ENCODE measurements around the gene SRF.

SRF gene

GRCh38 chr6:43142101-43142500 is 29.0 kb upstream of the SRF start:
- H3K4me1 Mint-ChIP-seq = peaks cover 18% of the 10 kb centered on the region

GRCh38 chr6:43143235-43144128 is 27.6 kb upstream of the SRF start:
- peaks cover 18% of the 10 kb centered on the region for H3K4me1 Mint-ChIP-seq
- no peaks in the 10 kb centered on the region for H3K9me3 Mint-ChIP-seq
- peak overlapping the region; percentile 3 for H3K4me3 Mint-ChIP-seq
- peak overlapping the region; percentile 67 for H3K27ac Mint-ChIP-seq
- ATAC-seq = peak; percentile 93
- DNase-seq (ENCODE audit: low spot score in 2 of 2) = peak; percentile 80 to 90
- no peaks in the 10 kb centered on the region for H3K36me3 Mint-ChIP-seq

More at GRCh38 chr6:43142101-43142500, 29.0 kb upstream of the SRF start:
- H3K9me3 Mint-ChIP-seq = no peaks in the 10 kb centered on the region
- peak in 1 of 2 donors; percentile 53 for DNase-seq (ENCODE audit: low spot score in 2 of 2)
- peak overlapping the region; percentile 56 for H3K27ac Mint-ChIP-seq
- H3K4me3 Mint-ChIP-seq = peak overlapping the region; percentile 3
- no peaks in the 10 kb centered on the region for H3K36me3 Mint-ChIP-seq
- peak; percentile 50 for ATAC-seq

- no peak overlapping the region for H3K27ac Mint-ChIP-seq
- peaks cover 18% of the 10 kb centered on the region for H3K4me1 Mint-ChIP-seq
- DNase-seq (ENCODE audit: low spot score in 2 of 2) (no peak), ATAC-seq (no peak)
- no peaks in the 10 kb centered on the region for H3K9me3 Mint-ChIP-seq
- H3K36me3 Mint-ChIP-seq = no peaks in the 10 kb centered on the region
- H3K4me3 Mint-ChIP-seq = no peak overlapping the region
These were observed 26.2 kb upstream of the SRF start for GRCh38 chr6:43144879-43145278.

- H3K27ac Mint-ChIP-seq = no peak overlapping the region
- no peak for DNase-seq (ENCODE audit: low spot score in 2 of 2)
- ATAC-seq = no peak
- no peak overlapping the region for H3K4me3 Mint-ChIP-seq
- peaks cover 18% of the 10 kb centered on the region for H3K4me1 Mint-ChIP-seq
- H3K9me3 Mint-ChIP-seq = no peaks in the 10 kb centered on the region
- no peaks in the 10 kb centered on the region for H3K36me3 Mint-ChIP-seq
These were observed 24.8 kb upstream of the SRF start for GRCh38 chr6:43146261-43146660.

- peak overlapping the region; percentile 56 for H3K27ac Mint-ChIP-seq
- H3K9me3 Mint-ChIP-seq = no peaks in the 10 kb centered on the region
- DNase-seq (ENCODE audit: low spot score in 2 of 2) = no peak
- ATAC-seq = no peak
- no peaks in the 10 kb centered on the region for H3K36me3 Mint-ChIP-seq
- peaks cover 17% of the 10 kb centered on the region for H3K4me1 Mint-ChIP-seq
- H3K4me3 Mint-ChIP-seq = no peak overlapping the region
These were observed 24.1 kb upstream of the SRF start for GRCh38 chr6:43146709-43147688.

GRCh38 chr6:43147691-43148477 is 23.2 kb upstream of the SRF start:
- no peaks in the 10 kb centered on the region for H3K9me3 Mint-ChIP-seq
- DNase-seq (ENCODE audit: low spot score in 2 of 2) (no peak), ATAC-seq (no peak)
- H3K4me1 Mint-ChIP-seq = peaks cover 13% of the 10 kb centered on the region
- no peak overlapping the region for H3K4me3 Mint-ChIP-seq
- no peaks in the 10 kb centered on the region for H3K36me3 Mint-ChIP-seq
- peak overlapping the region; percentile 56 for H3K27ac Mint-ChIP-seq

GRCh38 chr6:43149265-43149664 is 21.8 kb upstream of the SRF start:
- H3K4me3 Mint-ChIP-seq = no peak overlapping the region

GRCh38 chr6:43150051-43150751 is 20.9 kb upstream of the SRF start:
- Mint-ChIP-seq H3K36me3 (no peaks in the 10 kb centered on the region), H3K4me3 (no peak overlapping the region), H3K27ac (peak overlapping the region; percentile 4), H3K4me1 (no peaks in the 10 kb centered on the region), H3K9me3 (no peaks in the 10 kb centered on the region)
- no peak for DNase-seq (ENCODE audit: low spot score in 2 of 2)
- no peak for ATAC-seq

More at GRCh38 chr6:43149265-43149664, 21.8 kb upstream of the SRF start:
- Mint-ChIP-seq H3K36me3 (no peaks in the 10 kb centered on the region), H3K27ac (no peak overlapping the region), H3K9me3 (no peaks in the 10 kb centered on the region), H3K4me1 (no peaks in the 10 kb centered on the region)
- ATAC-seq = no peak
- DNase-seq (ENCODE audit: low spot score in 2 of 2) = no peak

GRCh38 chr6:43159599-43159998 is 11.5 kb upstream of the SRF start:
- Mint-ChIP-seq H3K36me3 (no peaks in the 10 kb centered on the region), H3K4me3 (no peak overlapping the region), H3K27ac (no peak overlapping the region), H3K9me3 (no peaks in the 10 kb centered on the region), H3K4me1 (no peaks in the 10 kb centered on the region)
- no peak for DNase-seq (ENCODE audit: low spot score in 2 of 2)
- peak; percentile 13 for ATAC-seq

- H3K9me3 Mint-ChIP-seq = no peaks in the 10 kb centered on the region
- ATAC-seq (no peak), DNase-seq (ENCODE audit: low spot score in 2 of 2) (no peak)
- H3K4me3 Mint-ChIP-seq = no peak overlapping the region
- H3K4me1 Mint-ChIP-seq = no peaks in the 10 kb centered on the region
- no peak overlapping the region for H3K27ac Mint-ChIP-seq
- no peaks in the 10 kb centered on the region for H3K36me3 Mint-ChIP-seq
These were observed 7.2 kb upstream of the SRF start for GRCh38 chr6:43163899-43164298.

- Mint-ChIP-seq H3K4me1 (peaks cover 45% of the 10 kb centered on the region), H3K36me3 (peaks cover 35% of the 10 kb centered on the region), H3K4me3 (peak overlapping the region; percentile 89), H3K9me3 (no peaks in the 10 kb centered on the region), H3K27ac (peak overlapping the region; percentile 95)
- no peak for DNase-seq (ENCODE audit: low spot score in 2 of 2)
- no peak for ATAC-seq
These were observed 595 bp upstream of the SRF start for GRCh38 chr6:43170417-43170930.

- ATAC-seq = no peak
- no peaks in the 10 kb centered on the region for H3K9me3 Mint-ChIP-seq
- H3K4me3 Mint-ChIP-seq = peak overlapping the region; percentile 89
- peak; percentile 33 to 74 for DNase-seq (ENCODE audit: low spot score in 2 of 2)
- H3K36me3 Mint-ChIP-seq = peaks cover 47% of the 10 kb centered on the region
- H3K27ac Mint-ChIP-seq = peak overlapping the region; percentile 95
- peaks cover 54% of the 10 kb centered on the region for H3K4me1 Mint-ChIP-seq
These were observed 636 bp downstream of the SRF start for GRCh38 chr6:43171707-43172103.

- DNase-seq (ENCODE audit: low spot score in 2 of 2) (peak in 1 of 2 donors; percentile 80), ATAC-seq (no peak)
- H3K36me3 Mint-ChIP-seq = peaks cover 53% of the 10 kb centered on the region
- peak overlapping the region; percentile 89 for H3K4me3 Mint-ChIP-seq
- peaks cover 54% of the 10 kb centered on the region for H3K4me1 Mint-ChIP-seq
- H3K27ac Mint-ChIP-seq = peak overlapping the region; percentile 95
- H3K9me3 Mint-ChIP-seq = no peaks in the 10 kb centered on the region
These were observed 1.3 kb downstream of the SRF start for GRCh38 chr6:43172104-43173007.

Measured in stimulated activated effector memory CD8-positive, alpha-beta T cell treated with anti-CD3 and anti-CD28 coated beads, Interleukin-12 subunit alpha, Interleukin-12 subunit beta, amount 100 ng/mL, for 72 hours (primary cell).